Skin epidermis (tissue), 12 donors: ENCODE data around the gene CAD.

Experiments
- H3K27ac ChIP-seq, 21 experiments: fragments of 200-600 bp; sonication (generic) in 11 of 21; one replicate each; pipeline ENCODE4 v1.5.0; 2020; ENCODE audit warnings: mild to moderate bottlenecking in 3 of 21, inconsistent platforms in 2 of 21, moderate library complexity in 2 of 21
- H3K4me3 ChIP-seq, 7 experiments: fragments of 200-600 bp; sonication (generic) in 2 of 7; one replicate each; pipeline ENCODE4 v1.5.0; 2020; ENCODE audit warnings: inconsistent platforms in 2 of 7, mild to moderate bottlenecking in 2 of 7, moderate library complexity in 1 of 7

The CAD gene

GRCh38 chr2:27219091-27219490 lies 1.9 kb downstream of the CAD start:
- no peak overlapping the region for H3K4me3 ChIP-seq
- H3K27ac ChIP-seq = no peak overlapping the region

GRCh38 chr2:27220091-27220490 lies 2.9 kb downstream of the CAD start:
- no peak overlapping the region for H3K27ac ChIP-seq
- no peak overlapping the region for H3K4me3 ChIP-seq

- H3K27ac ChIP-seq = no peak overlapping the region
- no peak overlapping the region for H3K4me3 ChIP-seq
Observed at GRCh38 chr2:27221166-27221565, 4.0 kb downstream of the CAD start.

DNA sequence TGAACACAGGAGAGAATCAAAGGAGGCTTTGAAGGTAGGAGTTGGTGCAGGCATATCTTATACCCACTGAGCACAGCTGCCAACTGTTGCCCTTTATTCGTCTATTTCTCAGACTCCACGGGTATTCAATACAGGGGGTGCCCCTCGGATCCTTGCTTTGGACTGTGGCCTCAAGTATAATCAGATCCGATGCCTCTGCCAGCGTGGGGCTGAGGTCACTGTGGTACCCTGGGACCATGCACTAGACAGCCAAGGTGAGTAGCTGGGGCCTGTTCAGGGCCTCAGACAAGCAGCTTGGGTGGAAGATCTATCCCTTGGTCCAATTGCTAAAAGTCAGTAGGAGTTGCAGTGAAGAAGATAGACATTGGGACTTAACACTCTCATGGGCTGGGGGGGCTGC lies 5.2 kb downstream of the CAD start:
- no peak overlapping the region for H3K27ac ChIP-seq
- no peak overlapping the region for H3K4me3 ChIP-seq

DNA sequence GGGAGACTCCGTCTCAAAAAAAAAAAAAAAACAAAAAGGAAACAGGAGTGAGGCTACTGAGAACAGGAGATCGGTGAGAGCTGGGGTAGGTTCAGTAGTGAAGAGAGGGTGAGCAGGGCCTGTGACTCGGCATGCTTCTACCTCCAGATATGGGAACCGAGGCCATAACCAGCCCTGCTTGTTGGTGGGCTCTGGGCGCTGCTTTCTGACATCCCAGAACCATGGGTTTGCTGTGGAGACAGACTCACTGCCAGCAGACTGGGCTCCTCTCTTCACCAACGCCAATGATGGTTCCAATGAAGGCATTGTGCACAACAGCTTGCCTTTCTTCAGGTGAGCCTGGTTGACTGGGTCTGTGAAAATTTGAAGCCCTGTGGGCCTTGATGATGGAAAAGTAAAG lies 6.2 kb downstream of the CAD start:
- H3K4me3 ChIP-seq = no peak overlapping the region
- H3K27ac ChIP-seq = no peak overlapping the region

GRCh38 chr2:27225526-27225925 lies 8.4 kb downstream of the CAD start:
- Histone ChIP-seq H3K4me3 (no peak overlapping the region), H3K27ac (no peak overlapping the region)

GRCh38 chr2:27227501-27227900 lies 10.3 kb downstream of the CAD start:
- H3K27ac ChIP-seq = no peak overlapping the region
- H3K4me3 ChIP-seq = no peak overlapping the region

- H3K4me3 ChIP-seq = no peak overlapping the region
- H3K27ac ChIP-seq = no peak overlapping the region
Observed at GRCh38 chr2:27231921-27232320, 14.8 kb downstream of the CAD start.

DNA sequence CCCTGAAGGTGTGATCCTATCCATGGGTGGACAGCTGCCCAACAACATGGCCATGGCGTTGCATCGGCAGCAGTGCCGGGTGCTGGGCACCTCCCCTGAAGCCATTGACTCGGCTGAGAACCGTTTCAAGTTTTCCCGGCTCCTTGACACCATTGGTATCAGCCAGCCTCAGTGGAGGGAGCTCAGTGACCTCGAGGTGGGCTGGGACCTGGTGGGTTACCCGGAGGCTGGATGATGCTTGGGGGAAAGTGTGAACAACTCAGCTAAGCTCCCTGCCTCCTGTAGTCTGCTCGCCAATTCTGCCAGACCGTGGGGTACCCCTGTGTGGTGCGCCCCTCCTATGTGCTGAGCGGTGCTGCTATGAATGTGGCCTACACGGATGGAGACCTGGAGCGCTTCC lies 16.2 kb downstream of the CAD start:
- Histone ChIP-seq H3K27ac (no peak overlapping the region), H3K4me3 (no peak overlapping the region)

GRCh38 chr2:27236136-27236535 lies 19.0 kb downstream of the CAD start:
- Histone ChIP-seq H3K27ac (no peak overlapping the region), H3K4me3 (no peak overlapping the region)

GRCh38 chr2:27236626-27237025 lies 19.5 kb downstream of the CAD start:
- no peak overlapping the region for H3K4me3 ChIP-seq

DNA sequence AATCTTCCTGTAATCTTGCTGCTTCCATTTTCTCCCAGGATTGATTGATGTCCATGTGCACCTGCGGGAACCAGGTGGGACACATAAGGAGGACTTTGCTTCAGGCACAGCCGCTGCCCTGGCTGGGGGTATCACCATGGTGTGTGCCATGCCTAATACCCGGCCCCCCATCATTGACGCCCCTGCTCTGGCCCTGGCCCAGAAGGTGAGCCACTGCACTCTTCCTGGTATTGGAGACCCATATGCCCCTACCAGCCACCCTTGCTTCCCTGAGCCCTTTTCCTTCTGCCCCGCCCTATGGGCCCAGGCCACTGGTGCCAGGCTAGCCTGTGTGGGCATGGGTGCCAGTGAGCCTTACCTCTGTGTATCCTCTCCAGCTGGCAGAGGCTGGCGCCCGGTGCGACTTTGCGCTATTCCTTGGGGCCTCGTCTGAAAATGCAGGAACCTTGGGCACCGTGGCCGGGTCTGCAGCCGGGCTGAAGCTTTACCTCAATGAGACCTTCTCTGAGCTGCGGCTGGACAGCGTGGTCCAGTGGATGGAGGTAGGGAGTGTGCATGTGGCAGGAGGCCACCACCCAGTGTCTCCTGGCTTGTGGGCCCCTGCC lies 20.3 kb downstream of the CAD start:
- H3K4me3 ChIP-seq = no peak overlapping the region
- H3K27ac ChIP-seq = no peak overlapping the region

More at GRCh38 chr2:27236626-27237025, 19.5 kb downstream of the CAD start:
- H3K27ac ChIP-seq = no peak overlapping the region

DNA sequence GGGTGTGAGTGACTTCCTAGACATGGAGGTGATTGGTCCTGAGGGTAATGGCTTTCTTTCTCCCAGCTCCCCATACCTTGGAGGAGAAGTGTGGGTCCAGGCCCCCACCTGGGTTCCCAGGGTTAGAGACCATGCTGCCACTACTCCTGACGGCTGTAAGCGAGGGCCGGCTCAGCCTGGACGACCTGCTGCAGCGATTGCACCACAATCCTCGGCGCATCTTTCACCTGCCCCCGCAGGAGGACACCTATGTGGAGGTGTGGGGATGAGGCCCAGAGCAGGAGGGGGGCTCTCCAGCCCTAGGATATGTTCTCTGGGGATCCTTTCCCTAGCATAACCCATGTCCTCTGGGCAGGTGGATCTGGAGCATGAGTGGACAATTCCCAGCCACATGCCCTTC lies 21.8 kb downstream of the CAD start:
- H3K4me3 ChIP-seq = no peak overlapping the region

GRCh38 chr2:27240406-27240805 lies 23.2 kb downstream of the CAD start:
- Histone ChIP-seq H3K27ac (no peak overlapping the region), H3K4me3 (no peak overlapping the region)

More for the DNA sequence above, 21.8 kb downstream of the CAD start:
- H3K27ac ChIP-seq = no peak overlapping the region

- Histone ChIP-seq H3K27ac (no peak overlapping the region), H3K4me3 (no peak overlapping the region)
Observed at GRCh38 chr2:27241761-27242613, 24.8 kb downstream of the CAD start.

- Histone ChIP-seq H3K4me3 (no peak overlapping the region), H3K27ac (no peak overlapping the region)
Observed at GRCh38 chr2:27242614-27242951, 25.4 kb downstream of the CAD start.

DNA sequence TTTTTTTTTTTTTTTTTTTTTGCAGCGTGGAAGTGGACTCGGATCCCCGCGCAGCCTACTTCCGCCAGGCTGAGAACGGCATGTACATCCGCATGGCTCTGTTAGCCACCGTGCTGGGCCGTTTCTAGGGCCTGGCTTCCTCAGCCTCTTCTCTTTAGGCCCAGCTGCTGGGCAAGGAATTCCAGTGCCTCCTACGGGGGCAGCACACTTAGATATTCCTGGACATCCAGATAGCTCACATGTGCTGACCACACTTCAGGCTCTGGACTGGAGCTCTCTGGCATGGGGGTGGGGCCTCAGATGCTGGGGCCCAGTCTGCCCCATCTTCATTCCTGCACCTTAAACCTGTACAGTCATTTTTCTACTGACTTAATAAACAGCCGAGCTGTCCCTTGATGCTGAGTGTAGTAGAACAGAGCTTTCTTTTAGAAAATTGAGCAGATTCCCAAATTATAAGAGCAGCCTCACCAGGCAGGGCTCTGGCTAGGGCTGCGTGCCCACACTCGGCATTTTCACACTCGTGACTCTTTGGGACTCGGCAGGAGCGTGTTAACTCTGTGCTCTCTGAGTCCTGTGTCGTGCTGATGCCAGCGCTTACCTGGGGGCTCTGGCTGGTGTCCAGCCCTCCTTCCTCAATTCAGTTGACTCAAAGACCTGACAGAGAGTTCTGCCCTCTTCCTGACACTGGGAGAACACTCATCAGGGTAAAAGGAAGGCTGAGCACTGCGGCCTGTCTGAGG lies 26.4 kb downstream of the CAD start:
- Histone ChIP-seq H3K27ac (no peak overlapping the region), H3K4me3 (no peak overlapping the region)

GRCh38 chr2:27245116-27245515 lies 27.9 kb downstream of the CAD start:
- Histone ChIP-seq H3K27ac (no peak overlapping the region), H3K4me3 (no peak overlapping the region)

DNA sequence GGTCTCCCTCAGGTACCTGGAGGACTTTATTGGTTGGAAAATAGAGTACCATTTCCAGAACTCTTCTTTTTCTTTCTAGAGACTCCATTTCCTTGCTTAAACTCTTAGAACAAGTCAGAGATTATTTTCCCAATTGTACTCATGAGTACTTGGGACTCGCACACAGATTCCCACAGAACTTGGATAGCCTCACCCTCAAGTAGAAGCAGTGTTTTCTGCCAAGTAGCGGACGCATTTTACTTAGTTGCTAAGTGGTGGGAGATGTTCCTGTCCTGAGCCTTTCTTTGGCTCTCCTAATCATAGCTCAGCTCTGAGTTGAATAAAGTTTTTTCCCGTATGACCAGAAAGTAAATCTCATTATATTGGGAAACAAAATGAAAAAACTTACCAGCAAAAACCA lies 28.5 kb downstream of the CAD start:
- Histone ChIP-seq H3K27ac (no peak overlapping the region), H3K4me3 (no peak overlapping the region)

- H3K4me3 ChIP-seq = no peak overlapping the region
- H3K27ac ChIP-seq = no peak overlapping the region
Observed at GRCh38 chr2:27247893-27248292, 30.7 kb downstream of the CAD start.
